Measurements from ENCODE around the gene NARS2.

NARS2 gene

DNA sequence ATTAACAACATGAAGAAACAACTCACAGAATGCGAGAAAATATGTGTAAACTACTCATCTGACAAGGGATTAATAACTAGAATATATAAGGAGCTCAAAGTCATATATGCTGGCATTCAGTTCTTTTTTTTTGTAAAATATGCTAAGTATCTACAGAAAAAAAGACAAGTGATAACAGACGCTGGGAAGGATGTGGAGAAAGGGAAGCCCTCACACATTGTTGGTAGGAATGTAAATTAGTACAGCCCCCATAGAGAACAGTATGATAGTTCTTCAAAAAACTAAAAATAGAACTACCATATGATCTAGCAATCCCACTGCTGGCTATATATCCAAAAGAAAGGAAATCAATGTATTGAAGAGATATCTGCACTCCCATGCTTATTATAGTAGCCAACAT is 170.9 kb downstream of the NARS2 start:
- H3K9ac ChIP-seq = no peak overlapping the region
- no peak overlapping the region for H3K4me3 ChIP-seq (IDR thresholded peaks at IDR 0.05; ENCODE audit: insufficient read depth, low read depth, low read length)
- no peaks in the 10 kb centered on the region for H4K20me1 ChIP-seq (ENCODE audit: insufficient read depth)
- no peaks in the 10 kb centered on the region for H3K36me3 ChIP-seq (ENCODE audit: insufficient read depth)
- H3K4me2 ChIP-seq = no peak overlapping the region
- no peaks in the 10 kb centered on the region for H3K79me2 ChIP-seq (ENCODE audit: insufficient read depth, low read depth)
- TF ChIP-seq, protein P1, sequence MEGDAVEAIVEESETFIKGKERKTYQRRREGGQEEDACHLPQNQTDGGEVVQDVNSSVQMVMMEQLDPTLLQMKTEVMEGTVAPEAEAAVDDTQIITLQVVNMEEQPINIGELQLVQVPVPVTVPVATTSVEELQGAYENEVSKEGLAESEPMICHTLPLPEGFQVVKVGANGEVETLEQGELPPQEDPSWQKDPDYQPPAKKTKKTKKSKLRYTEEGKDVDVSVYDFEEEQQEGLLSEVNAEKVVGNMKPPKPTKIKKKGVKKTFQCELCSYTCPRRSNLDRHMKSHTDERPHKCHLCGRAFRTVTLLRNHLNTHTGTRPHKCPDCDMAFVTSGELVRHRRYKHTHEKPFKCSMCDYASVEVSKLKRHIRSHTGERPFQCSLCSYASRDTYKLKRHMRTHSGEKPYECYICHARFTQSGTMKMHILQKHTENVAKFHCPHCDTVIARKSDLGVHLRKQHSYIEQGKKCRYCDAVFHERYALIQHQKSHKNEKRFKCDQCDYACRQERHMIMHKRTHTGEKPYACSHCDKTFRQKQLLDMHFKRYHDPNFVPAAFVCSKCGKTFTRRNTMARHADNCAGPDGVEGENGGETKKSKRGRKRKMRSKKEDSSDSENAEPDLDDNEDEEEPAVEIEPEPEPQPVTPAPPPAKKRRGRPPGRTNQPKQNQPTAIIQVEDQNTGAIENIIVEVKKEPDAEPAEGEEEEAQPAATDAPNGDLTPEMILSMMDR (conservative IDR thresholded peaks at IDR 0.05; ENCODE audit: low read depth, low read length) = no peak
- no peak overlapping the region for H2AFZ ChIP-seq (ENCODE audit: low read depth)
- H3K27me3 ChIP-seq (ENCODE audit: insufficient read depth, low read depth) = no peaks in the 10 kb centered on the region
- no peaks in the 10 kb centered on the region for H3K4me1 ChIP-seq (ENCODE audit: low read depth, poor library complexity, severe bottlenecking)
- H3K27ac ChIP-seq = no peak overlapping the region

DNA sequence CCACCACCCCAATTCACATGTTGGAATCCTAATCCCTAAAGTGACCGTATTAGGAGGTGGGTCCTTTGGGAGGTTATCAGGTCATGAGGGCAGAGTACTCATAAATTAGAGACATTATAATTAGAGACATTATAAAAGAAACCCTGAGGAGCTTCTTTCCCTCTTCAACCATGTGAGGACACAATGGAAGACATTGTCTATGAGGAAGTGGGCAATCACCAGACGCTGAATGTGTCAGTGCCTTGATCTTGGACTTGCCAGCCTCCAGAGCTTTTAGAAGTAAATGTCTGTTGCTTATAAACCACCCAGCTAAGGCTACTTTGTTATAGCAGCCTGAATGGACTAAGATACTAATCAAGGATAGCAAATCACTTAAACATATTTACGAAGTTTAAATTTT is 171.8 kb downstream of the NARS2 start:
- no peak overlapping the region for H3K27ac ChIP-seq
- no peak overlapping the region for H3K4me2 ChIP-seq
- no peak overlapping the region for H2AFZ ChIP-seq (ENCODE audit: low read depth)
- H3K4me3 ChIP-seq (IDR thresholded peaks at IDR 0.05; ENCODE audit: insufficient read depth, low read depth, low read length) = no peak overlapping the region
- no peaks in the 10 kb centered on the region for H4K20me1 ChIP-seq (ENCODE audit: insufficient read depth)
- H3K4me1 ChIP-seq (ENCODE audit: low read depth, poor library complexity, severe bottlenecking) = no peaks in the 10 kb centered on the region
- H3K9ac ChIP-seq = no peak overlapping the region
- no peaks in the 10 kb centered on the region for H3K36me3 ChIP-seq (ENCODE audit: insufficient read depth)
- H3K79me2 ChIP-seq (ENCODE audit: insufficient read depth, low read depth) = no peaks in the 10 kb centered on the region
- H3K27me3 ChIP-seq (ENCODE audit: insufficient read depth, low read depth) = no peaks in the 10 kb centered on the region
- TF ChIP-seq, protein P1 (conservative IDR thresholded peaks at IDR 0.05; ENCODE audit: low read depth, low read length) = no peak

DNA sequence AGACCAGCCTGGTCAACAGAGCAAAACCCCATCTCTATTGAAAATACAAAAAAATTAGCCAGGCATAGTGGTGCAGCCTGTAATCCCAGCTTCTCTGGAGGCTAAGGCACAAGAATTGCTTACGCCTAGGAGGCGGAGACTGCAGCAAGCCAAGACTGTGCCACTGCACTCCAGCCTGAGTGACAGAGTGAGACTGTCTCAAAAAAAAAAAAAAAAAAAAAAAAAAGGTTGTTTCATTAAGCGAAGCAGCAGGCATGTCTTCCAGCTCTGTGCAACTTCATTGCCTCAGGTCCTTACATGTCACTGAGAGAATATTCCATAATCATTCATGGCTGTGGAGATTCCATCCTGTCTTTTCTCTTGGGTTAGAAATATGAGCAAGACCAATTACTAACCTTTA is 174.0 kb downstream of the NARS2 start:
- H3K4me1 ChIP-seq (ENCODE audit: low read depth, poor library complexity, severe bottlenecking) = no peaks in the 10 kb centered on the region
- no peaks in the 10 kb centered on the region for H3K79me2 ChIP-seq (ENCODE audit: insufficient read depth, low read depth)
- TF ChIP-seq, protein P1 (conservative IDR thresholded peaks at IDR 0.05; ENCODE audit: low read depth, low read length) = no peak
- H2AFZ ChIP-seq (ENCODE audit: low read depth) = no peak overlapping the region
- no peaks in the 10 kb centered on the region for H3K36me3 ChIP-seq (ENCODE audit: insufficient read depth)
- no peak overlapping the region for H3K27ac ChIP-seq
- no peak overlapping the region for H3K9ac ChIP-seq
- H3K4me2 ChIP-seq = no peak overlapping the region
- no peaks in the 10 kb centered on the region for H4K20me1 ChIP-seq (ENCODE audit: insufficient read depth)
- no peaks in the 10 kb centered on the region for H3K27me3 ChIP-seq (ENCODE audit: insufficient read depth, low read depth)
- no peak overlapping the region for H3K4me3 ChIP-seq (IDR thresholded peaks at IDR 0.05; ENCODE audit: insufficient read depth, low read depth, low read length)

DNA sequence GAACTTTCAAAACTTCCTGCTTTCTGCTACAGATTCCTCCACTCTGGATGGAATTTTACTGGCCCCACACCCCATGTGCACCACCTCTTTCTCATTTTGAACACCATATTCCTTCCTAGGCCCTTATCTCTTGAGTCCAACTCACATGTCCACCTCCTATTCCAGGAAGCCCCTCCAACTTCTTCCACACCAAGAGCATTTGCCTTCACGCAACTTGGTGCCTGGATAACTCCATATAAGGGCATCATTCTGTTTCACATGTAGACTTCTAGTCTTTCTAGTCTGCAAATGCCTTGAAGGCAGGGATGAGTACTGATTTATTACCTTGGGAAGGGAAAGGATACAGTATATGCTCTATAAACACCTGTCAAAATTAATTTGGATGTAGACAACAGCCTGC is 174.5 kb downstream of the NARS2 start:
- Histone ChIP-seq H4K20me1 (ENCODE audit: insufficient read depth) (no peaks in the 10 kb centered on the region), H3K79me2 (ENCODE audit: insufficient read depth, low read depth) (no peaks in the 10 kb centered on the region), H3K27me3 (ENCODE audit: insufficient read depth, low read depth) (no peaks in the 10 kb centered on the region)

More for the DNA sequence above, 174.5 kb downstream of the NARS2 start:
- Histone ChIP-seq H3K36me3 (ENCODE audit: insufficient read depth) (no peaks in the 10 kb centered on the region), H2AFZ (ENCODE audit: low read depth) (no peak overlapping the region), H3K4me1 (ENCODE audit: low read depth, poor library complexity, severe bottlenecking) (no peaks in the 10 kb centered on the region), H3K4me2 (no peak overlapping the region), H3K4me3 (IDR thresholded peaks at IDR 0.05; ENCODE audit: insufficient read depth, low read depth, low read length) (no peak overlapping the region), H3K9ac (no peak overlapping the region), H3K27ac (no peak overlapping the region)
- TF ChIP-seq, protein P1 (conservative IDR thresholded peaks at IDR 0.05; ENCODE audit: low read depth, low read length) = no peak
